HG02870 (cell line): ENCODE measurements around the gene DYNC2I2.
"Not testable (repeated sequence)": the region's sequence is repeated elsewhere in the genome, so short reads cannot be mapped to it uniquely, and the experiment has no call there.

Source experiments
- ATAC-seq: cut with Tn5 transposase; IDR thresholded peaks from one replicate; pipeline ENCODE4 v1.9.1; 2021; ENCODE audit warnings: mild to moderate bottlenecking, moderate library complexity; ENCODE audit not compliant: unreplicated experiment

The DYNC2I2 gene

DNA sequence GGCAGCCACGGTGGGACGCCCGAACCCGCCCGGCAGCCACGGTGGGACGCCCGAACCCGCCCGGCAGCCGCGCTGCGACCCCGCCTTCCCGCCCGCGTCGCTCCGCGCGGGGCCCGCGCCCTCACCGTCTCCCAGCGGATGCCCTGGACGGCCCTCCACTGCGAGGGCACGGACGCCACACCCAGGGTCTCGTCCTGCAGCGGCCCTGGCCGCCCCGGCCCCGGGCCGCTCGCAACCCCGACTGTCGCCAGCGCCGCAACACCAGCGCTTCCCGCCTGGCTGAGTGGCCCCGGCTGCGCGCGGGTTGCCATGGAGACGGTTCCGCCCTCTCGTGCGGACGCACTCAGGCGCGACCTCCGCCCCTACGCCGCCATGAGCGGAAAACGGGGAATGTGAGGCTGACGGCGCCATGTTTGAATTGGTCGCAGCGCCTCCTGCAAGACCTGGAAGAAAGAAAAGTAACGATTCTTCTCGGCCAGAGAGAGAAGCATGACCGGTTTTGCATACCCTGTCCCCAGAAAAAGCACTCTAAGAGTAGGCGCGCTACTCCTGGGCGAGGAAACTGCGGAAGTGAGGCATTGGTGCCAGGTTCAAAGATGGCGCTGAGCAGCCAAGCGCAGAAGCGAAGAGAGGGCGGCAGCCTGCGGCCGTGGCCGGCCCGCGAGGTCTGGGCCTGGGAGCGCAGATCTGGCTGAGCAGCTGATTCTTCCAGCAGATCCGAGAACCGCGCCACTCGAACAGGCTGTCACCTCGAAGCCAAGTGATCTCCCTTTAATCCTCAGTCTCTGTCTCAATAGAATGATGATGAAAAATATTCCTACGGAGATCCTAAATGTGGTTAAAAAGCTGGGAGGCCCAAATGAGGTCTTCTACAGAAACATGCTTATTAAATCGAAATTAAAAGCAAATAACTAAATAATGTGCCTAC lies at the start of gene DYNC2I2:
Gene DYNC2I2 (minus strand): TSS at position 432 of the 928 bp plus-strand sequence. CDS start 121 bp downstream, at position 311.
- ATAC-seq, result no peak

GRCh38 chr9:128706045-128706444 lies 49.4 kb upstream of the DYNC2I2 start:
- ATAC-seq, result no peak

GRCh38 chr9:128705051-128705965 lies 48.7 kb upstream of the DYNC2I2 start:
- ATAC-seq, result no peak

DNA sequence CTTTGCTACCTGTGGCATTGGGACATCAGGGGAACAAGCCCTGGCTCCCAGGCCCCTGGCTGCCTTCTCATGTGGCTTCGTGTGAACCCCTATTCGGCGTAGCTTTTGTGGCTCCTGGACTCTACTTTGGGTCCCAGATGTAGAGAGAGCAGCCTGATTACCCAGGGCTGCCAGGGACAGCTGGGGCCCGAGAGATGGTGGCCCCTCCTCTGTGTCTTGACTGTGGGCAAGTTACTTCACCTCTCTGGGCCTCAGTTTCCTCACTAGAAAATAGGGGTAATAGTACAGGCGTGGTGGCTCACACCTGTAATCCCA lies 47.7 kb upstream of the DYNC2I2 start:
- no peak for ATAC-seq

DNA sequence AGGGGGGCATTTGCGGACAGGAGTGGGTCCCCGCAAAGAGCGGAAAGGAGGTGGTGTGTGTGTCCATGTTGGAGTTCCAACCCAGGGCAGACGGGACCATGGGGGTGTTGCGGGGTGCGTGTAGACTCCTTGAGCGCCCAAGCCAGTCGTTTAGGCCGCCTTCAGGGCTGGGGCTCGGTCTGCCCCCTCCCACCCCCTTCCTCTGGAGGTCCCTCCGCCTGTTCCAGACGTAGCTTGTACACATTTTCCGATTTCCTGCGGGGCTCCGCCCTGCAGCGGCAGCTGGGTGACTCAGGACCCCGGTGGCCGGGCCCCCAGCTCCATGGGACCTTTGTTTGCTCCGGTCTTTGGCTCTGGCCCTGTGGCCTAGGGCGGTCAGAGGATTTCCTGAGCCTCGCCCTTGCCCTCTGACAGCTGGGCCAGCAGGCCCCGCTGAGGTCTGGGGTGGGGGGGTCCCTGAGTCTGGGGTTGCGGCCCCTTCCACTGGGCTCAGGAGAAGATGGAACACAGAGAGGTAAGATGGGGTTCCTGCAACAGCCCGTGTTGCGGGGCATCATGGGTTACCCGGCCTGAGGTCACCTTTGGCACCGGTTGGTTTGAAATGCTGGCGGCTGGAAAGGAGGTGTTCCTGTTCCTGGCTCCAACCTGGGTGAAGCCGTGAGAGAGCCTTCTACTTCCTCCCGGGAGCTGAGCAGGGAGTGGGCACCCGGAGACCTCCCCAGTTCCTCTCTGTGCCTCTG lies 47.1 kb upstream of the DYNC2I2 start:
- ATAC-seq, result no peak

DNA sequence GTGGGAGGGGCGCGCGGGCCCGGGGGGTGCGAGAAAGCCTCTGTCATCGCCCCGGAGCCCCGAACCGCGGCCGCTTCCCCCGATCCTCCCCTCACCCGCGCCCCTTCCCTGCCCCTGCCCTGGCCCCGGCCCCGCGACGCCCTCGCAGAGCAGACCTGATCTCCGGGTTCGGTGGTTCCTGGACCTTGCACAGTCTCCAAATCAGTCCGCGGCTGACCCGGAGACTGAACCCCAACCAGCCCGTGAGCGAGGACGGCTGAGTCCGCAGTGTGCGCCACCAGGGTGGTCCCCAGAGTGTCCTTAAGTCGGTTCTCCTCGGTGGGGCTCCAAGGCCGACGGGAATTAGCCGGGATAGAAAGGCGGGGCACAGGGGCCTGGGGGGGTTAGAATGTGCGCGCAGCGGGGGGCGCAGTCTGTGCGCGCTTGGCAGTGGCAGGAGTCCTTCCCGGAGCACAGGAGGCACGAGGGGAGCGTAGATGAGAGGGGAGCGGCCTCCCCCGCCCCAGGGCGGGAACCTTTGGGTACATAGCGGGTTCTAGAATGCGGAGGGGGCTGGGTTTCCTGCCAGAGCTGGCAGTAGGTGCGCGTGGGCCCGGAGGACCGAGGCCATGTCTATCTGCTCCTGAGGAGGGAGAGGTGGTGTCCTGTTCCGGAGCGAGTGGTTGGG lies 46.4 kb upstream of the DYNC2I2 start:
- ATAC-seq, result peak; percentile 13

DNA sequence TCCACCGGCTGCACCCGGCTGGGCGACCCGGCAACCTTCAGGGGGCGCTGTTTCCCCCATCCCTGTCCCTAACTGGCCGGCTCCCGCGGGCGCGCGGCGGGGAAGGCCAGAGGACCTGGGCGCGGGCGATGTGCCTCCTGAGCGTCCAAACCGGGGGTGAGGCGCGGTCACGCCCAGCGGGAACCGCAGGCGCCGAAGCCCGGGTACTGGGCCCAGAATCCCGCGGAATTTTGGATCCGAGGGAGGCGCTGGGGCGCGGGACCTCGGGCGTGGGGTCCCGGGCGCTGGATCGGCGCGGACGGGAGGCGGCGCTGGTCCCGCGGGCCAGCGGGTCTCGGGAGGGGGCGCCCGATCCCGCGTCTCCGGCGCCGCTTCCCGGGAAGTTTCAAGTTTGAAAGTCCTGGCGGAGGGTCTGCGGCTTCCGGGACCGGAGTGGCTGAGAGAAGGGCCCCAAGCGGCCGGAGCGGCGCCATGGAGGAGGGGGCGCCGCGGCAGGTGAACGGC lies 45.9 kb upstream of the DYNC2I2 start, which contains the start of gene PKN3:
Gene PKN3 (plus strand): TSS at position 59 of the 504 bp plus-strand sequence. CDS start 413 bp downstream, at position 472.
- peak; percentile 56 for ATAC-seq

DNA sequence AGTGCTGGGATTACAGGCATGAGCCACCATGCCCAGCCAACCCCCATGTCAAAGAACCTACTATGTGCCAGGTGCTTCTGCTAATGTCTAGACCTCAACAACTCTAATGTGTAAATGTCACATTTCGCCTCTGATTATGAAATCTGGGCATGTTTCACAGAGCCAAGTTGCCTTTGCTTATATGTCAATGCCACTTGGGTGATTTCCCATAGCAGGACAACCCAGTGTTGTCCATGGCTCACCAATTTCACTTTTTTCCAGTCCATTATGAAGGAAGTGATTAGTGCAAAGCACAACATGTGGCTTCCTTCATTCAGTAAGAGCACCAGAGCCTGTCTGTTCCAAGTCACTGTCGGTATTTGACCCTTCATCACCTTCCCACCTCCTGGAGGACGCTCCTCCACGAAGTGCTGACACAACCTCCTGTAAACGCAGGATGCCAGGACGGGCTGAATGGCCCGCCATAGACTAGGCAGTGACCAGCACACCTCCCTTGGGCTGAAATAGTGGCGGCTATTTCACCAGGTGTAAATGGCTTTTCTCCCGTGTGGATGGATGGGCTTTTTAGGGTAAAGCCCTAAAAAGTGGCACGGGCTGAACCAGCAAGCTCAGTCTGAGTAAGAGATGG lies 44.7 kb upstream of the DYNC2I2 start:
- no peak for ATAC-seq

DNA sequence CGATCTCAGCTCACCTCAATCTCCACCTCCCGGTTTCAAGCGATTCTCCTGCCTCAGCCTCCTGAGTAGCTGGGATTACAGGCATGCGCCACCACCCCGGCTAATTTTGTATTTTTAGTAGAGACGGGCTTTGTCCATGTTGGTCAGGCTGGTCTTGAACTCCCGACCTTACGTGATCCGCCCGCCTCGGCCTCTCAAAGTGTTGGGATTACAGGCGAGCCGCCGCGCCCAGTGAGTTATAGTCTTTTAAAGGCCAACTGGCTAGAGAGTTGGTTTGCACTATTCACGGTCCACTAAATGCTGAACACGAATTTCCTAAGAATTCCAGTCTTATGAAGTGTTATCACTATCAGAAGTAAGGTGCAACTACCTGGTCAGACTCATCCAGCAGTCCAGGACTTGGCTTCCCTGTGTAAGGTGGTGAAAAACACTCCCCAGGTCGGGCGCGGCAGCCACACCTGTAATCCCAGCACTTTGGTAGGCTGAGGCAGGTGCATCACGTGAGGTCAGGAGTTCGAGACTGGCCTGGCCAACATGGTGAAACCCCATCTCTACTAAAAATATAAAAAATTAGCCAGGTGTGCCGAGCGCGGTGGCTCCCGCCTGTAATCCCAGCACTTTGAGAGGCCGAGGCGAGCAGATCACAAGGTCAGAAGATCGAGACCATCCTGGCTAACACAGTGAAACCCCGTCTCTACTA lies 42.6 kb upstream of the DYNC2I2 start:
- ATAC-seq, result not testable (repeated sequence)

GRCh38 chr9:128696923-128697707 lies 40.5 kb upstream of the DYNC2I2 start:
- ATAC-seq, result no peak

GRCh38 chr9:128694344-128694743 lies 37.7 kb upstream of the DYNC2I2 start:
- no peak for ATAC-seq

GRCh38 chr9:128693738-128694137 lies 37.1 kb upstream of the DYNC2I2 start:
- ATAC-seq, result not testable (repeated sequence)

DNA sequence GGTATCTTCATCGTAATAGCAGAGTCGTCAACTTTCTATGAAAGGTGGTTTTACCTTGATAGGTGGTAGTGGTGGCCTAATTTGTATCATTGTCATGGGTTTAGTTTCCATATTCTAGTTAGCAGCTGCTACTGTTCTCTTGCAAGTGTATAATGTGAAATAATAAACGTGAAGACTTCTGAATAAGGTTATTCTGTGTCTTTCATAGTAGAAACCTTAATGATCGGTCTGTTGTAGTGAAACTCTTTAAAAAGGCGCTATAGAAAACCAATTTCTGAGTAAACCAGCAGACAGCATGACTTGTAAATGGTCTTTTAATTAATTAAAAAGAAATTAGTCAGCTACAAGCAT lies 34.0 kb upstream of the DYNC2I2 start:
- ATAC-seq, result no peak

GRCh38 chr9:128689820-128690683 lies 33.4 kb upstream of the DYNC2I2 start:
- no peak for ATAC-seq

- peak; percentile 6 for ATAC-seq
These were observed 32.7 kb upstream of the DYNC2I2 start for GRCh38 chr9:128689293-128689774.

- ATAC-seq, result peak; percentile 63
These were observed 32.0 kb upstream of the DYNC2I2 start, which contains the start of gene SET for GRCh38 chr9:128688501-128689292. TSS of gene SET (plus strand) at chr9:128689222. CDS start at chr9:128689583, 361 bp downstream.
